KMS-11 (cell line): ENCODE measurements around the gene FBXO9.

Experiments
- H2AFZ ChIP-seq: fragments of 200-600 bp; sonication (generic); 2 replicates; pipeline ENCODE4 v1.6.1; 2016; ENCODE audit warnings: antibody characterized with exemption, mixed run types, low read depth
- H3K27ac ChIP-seq: fragments of 200-600 bp; sonication (generic); 2 replicates; pipeline ENCODE4 v1.6.1; 2016; ENCODE audit warnings: mild to moderate bottlenecking, mixed run types
- H3K27me3 ChIP-seq: fragments of 200-600 bp; sonication (generic); 2 replicates; pipeline ENCODE4 v1.6.1; 2017; ENCODE audit warnings: mild to moderate bottlenecking, low read depth, mixed run types, moderate library complexity; ENCODE audit not compliant: insufficient read depth
- H3K36me3 ChIP-seq: fragments of 200-600 bp; sonication (generic); 2 replicates; pipeline ENCODE4 v1.6.1; 2017; ENCODE audit warnings: mild to moderate bottlenecking, mixed run types; ENCODE audit not compliant: insufficient read depth
- H3K4me1 ChIP-seq: fragments of 200-600 bp; sonication (generic); 2 replicates; pipeline ENCODE4 v1.6.1; 2016; ENCODE audit warnings: mild to moderate bottlenecking, low read depth, mixed run types; ENCODE audit not compliant: poor library complexity, severe bottlenecking
- H3K4me2 ChIP-seq: fragments of 200-600 bp; sonication (generic); 2 replicates; pipeline ENCODE4 v1.7.0; 2016; ENCODE audit warnings: mild to moderate bottlenecking, mixed run types
- H3K4me3 ChIP-seq: fragments of 200-600 bp; sonication (generic); IDR thresholded peaks from 2 replicates; pipeline ENCODE4 v1.6.1; 2017; ENCODE audit warnings: low read depth, low read length, mixed read lengths; ENCODE audit not compliant: insufficient read depth
- H3K79me2 ChIP-seq: fragments of 200-600 bp; sonication (generic); 2 replicates; pipeline ENCODE4 v1.6.1; 2016; ENCODE audit warnings: low read depth, mixed run types; ENCODE audit not compliant: insufficient read depth
- H3K9ac ChIP-seq: fragments of 200-600 bp; sonication (generic); 2 replicates; pipeline ENCODE4 v1.6.1; 2016; ENCODE audit warnings: mild to moderate bottlenecking, mixed run types
- H4K20me1 ChIP-seq: fragments of 200-600 bp; sonication (generic); 2 replicates; pipeline ENCODE4 v1.6.1; 2016; ENCODE audit warnings: mild to moderate bottlenecking, mixed run types; ENCODE audit not compliant: insufficient read depth
- CTCF ChIP-seq: fragments of 200-600 bp; sonication (generic); conservative IDR thresholded peaks from 2 replicates; pipeline ENCODE4 v1.6.1; 2017; ENCODE audit warnings: low read depth, mild to moderate bottlenecking, antibody characterized with exemption, low read length, moderate library complexity, mixed read lengths

The FBXO9 gene

GRCh38 chr6:53115113-53115512 lies 49.9 kb downstream of the FBXO9 start:
- Histone ChIP-seq H3K79me2 (no peaks in the 10 kb centered on the region), H3K27ac (no peak overlapping the region), H2AFZ (no peak overlapping the region), H3K4me1 (peaks cover 30% of the 10 kb centered on the region), H3K9ac (no peak overlapping the region), H3K4me2 (no peak overlapping the region), H4K20me1 (no peaks in the 10 kb centered on the region), H3K27me3 (no peaks in the 10 kb centered on the region), H3K4me3 (no peak overlapping the region), H3K36me3 (no peaks in the 10 kb centered on the region)
- no peak for TF ChIP-seq CTCF

GRCh38 chr6:53115741-53116140 lies 50.5 kb downstream of the FBXO9 start:
- H2AFZ ChIP-seq, result no peak overlapping the region
- no peaks in the 10 kb centered on the region for H3K27me3 ChIP-seq
- no peak overlapping the region for H3K9ac ChIP-seq
- no peaks in the 10 kb centered on the region for H4K20me1 ChIP-seq
- H3K4me2 ChIP-seq, result no peak overlapping the region
- no peak for TF ChIP-seq CTCF
- H3K27ac ChIP-seq, result no peak overlapping the region
- no peaks in the 10 kb centered on the region for H3K36me3 ChIP-seq
- H3K4me3 ChIP-seq, result no peak overlapping the region
- no peaks in the 10 kb centered on the region for H3K79me2 ChIP-seq
- peaks cover 24% of the 10 kb centered on the region for H3K4me1 ChIP-seq

GRCh38 chr6:53119349-53119748 lies 54.1 kb downstream of the FBXO9 start:
- Histone ChIP-seq H2AFZ (no peak overlapping the region), H3K79me2 (no peaks in the 10 kb centered on the region), H3K36me3 (no peaks in the 10 kb centered on the region), H3K27me3 (no peaks in the 10 kb centered on the region), H3K4me3 (no peak overlapping the region), H3K4me1 (no peaks in the 10 kb centered on the region), H3K9ac (no peak overlapping the region), H3K27ac (no peak overlapping the region), H3K4me2 (no peak overlapping the region), H4K20me1 (no peaks in the 10 kb centered on the region)
- TF ChIP-seq CTCF, result no peak

- Histone ChIP-seq H3K4me2 (no peak overlapping the region), H3K79me2 (no peaks in the 10 kb centered on the region), H3K36me3 (no peaks in the 10 kb centered on the region), H3K27me3 (no peaks in the 10 kb centered on the region), H2AFZ (no peak overlapping the region), H3K27ac (no peak overlapping the region), H4K20me1 (no peaks in the 10 kb centered on the region), H3K4me3 (no peak overlapping the region), H3K9ac (no peak overlapping the region), H3K4me1 (no peaks in the 10 kb centered on the region)
- no peak for TF ChIP-seq CTCF
These were observed 54.7 kb downstream of the FBXO9 start for GRCh38 chr6:53119772-53120409.
